BLaER1 treated with 17β-estradiol and CSF1 and Interleukin-3, amounts not matched to agents 10 nM and 100 nM (cell line): ENCODE data around the gene PRKCB.

ENCODE experiments used
- H3K27ac ChIP-seq, 11 experiments: shearing (Covaris generic); formaldehyde crosslinking; 2 replicates each; pipeline ENCODE4 v1.8.1; 2022
- H3K27me3 ChIP-seq, 11 experiments: shearing (Covaris generic); formaldehyde crosslinking; 2 replicates each; pipeline ENCODE4 v1.8.1; 2022
- H3K36me3 ChIP-seq, 11 experiments: shearing (Covaris generic); formaldehyde crosslinking; 2 replicates each; pipeline ENCODE4 v1.8.1; 2022
- H3K4me1 ChIP-seq, 10 experiments: shearing (Covaris generic); formaldehyde crosslinking; 2 replicates each; pipeline ENCODE4 v1.8.1; 2022
- H3K4me2 ChIP-seq, 11 experiments: shearing (Covaris generic); formaldehyde crosslinking; 2 replicates each; pipeline ENCODE4 v1.8.1; 2022
- H3K4me3 ChIP-seq, 10 experiments: shearing (Covaris generic); formaldehyde crosslinking; 2 replicates each; pipeline ENCODE4 v1.8.1; 2022
- H3K9ac ChIP-seq, 11 experiments: shearing (Covaris generic); formaldehyde crosslinking; 2 replicates each; pipeline ENCODE4 v1.8.1; 2022
- H3K9me3 ChIP-seq, 11 experiments: shearing (Covaris generic); formaldehyde crosslinking; replicated peaks in 1 of 11; 2 replicates each; pipeline ENCODE4 v1.8.1; 2022
- H4K20me1 ChIP-seq, 11 experiments: shearing (Covaris generic); formaldehyde crosslinking; 2 replicates each; pipeline ENCODE4 v1.8.1; 2022
- Cebpa-rat ChIP-seq, 11 experiments: shearing (Covaris generic); IDR thresholded peaks; 2 replicates each; pipeline ENCODE4 v1.8.1; 2022

Gene PRKCB

GRCh38 chr16:24206926-24207325, 371.1 kb downstream of the PRKCB start:
- no peak overlapping the region for H3K4me2 ChIP-seq

GRCh38 chr16:24208710-24209109, 372.9 kb downstream of the PRKCB start:
- Histone ChIP-seq H3K36me3 (peaks cover 0 to 95% (median 0%) of the 10 kb centered on the region in 11 experiments; a peak in 11 of 22 replicates), H3K4me1 (peaks cover 3 to 19% (median 10%) of the 10 kb centered on the region in 10 experiments; a peak in 16 of 20 replicates), H3K9ac (no peak overlapping the region), H3K4me3 (no peak overlapping the region), H3K27me3 (no peaks in the 10 kb centered on the region), H4K20me1 (peaks cover 0 to 14% (median 0%) of the 10 kb centered on the region in 11 experiments; a peak in 3 of 22 replicates), H3K9me3 (no peaks in the 10 kb centered on the region), H3K4me2 (no peak overlapping the region), H3K27ac (no peak overlapping the region)
- no peak for TF ChIP-seq Cebpa-rat (IDR thresholded peaks at IDR 0.05)

More at GRCh38 chr16:24206926-24207325, 371.1 kb downstream of the PRKCB start:
- Histone ChIP-seq H3K27me3 (no peaks in the 10 kb centered on the region), H3K27ac (no peak overlapping the region), H3K36me3 (peaks cover 0 to 93% (median 4%) of the 10 kb centered on the region in 11 experiments; a peak in 11 of 22 replicates), H3K4me3 (no peak overlapping the region), H3K9ac (no peak overlapping the region), H3K9me3 (no peaks in the 10 kb centered on the region), H4K20me1 (peaks cover 0 to 29% (median 0%) of the 10 kb centered on the region in 11 experiments; a peak in 4 of 22 replicates), H3K4me1 (peaks cover 8 to 23% (median 17%) of the 10 kb centered on the region in 10 experiments; a peak in 16 of 20 replicates)
- no peak for TF ChIP-seq Cebpa-rat (IDR thresholded peaks at IDR 0.05)

GRCh38 chr16:24214992-24215391, 379.2 kb downstream of the PRKCB start:
- Histone ChIP-seq H3K4me3 (no peak overlapping the region), H3K4me2 (no peak overlapping the region), H3K27me3 (no peaks in the 10 kb centered on the region), H3K27ac (no peak overlapping the region), H3K9ac (no peak overlapping the region), H4K20me1 (no peaks in the 10 kb centered on the region), H3K4me1 (no peaks in the 10 kb centered on the region), H3K9me3 (no peaks in the 10 kb centered on the region), H3K36me3 (peaks cover 0 to 95% (median 0%) of the 10 kb centered on the region in 11 experiments; a peak in 10 of 22 replicates)
- no peak for TF ChIP-seq Cebpa-rat (IDR thresholded peaks at IDR 0.05)

- no peaks in the 10 kb centered on the region for H3K9me3 ChIP-seq
- H3K27me3 ChIP-seq, result no peaks in the 10 kb centered on the region
- no peak overlapping the region for H3K4me2 ChIP-seq
- no peak overlapping the region for H3K9ac ChIP-seq
- no peaks in the 10 kb centered on the region for H3K4me1 ChIP-seq
- no peaks in the 10 kb centered on the region for H4K20me1 ChIP-seq
- no peak overlapping the region for H3K27ac ChIP-seq
- peaks cover 0 to 98% (median 0%) of the 10 kb centered on the region in 11 experiments; a peak in 10 of 22 replicates for H3K36me3 ChIP-seq
- TF ChIP-seq Cebpa-rat (IDR thresholded peaks at IDR 0.05), result no peak
- H3K4me3 ChIP-seq, result no peak overlapping the region
Measured at GRCh38 chr16:24216961-24217360, 381.2 kb downstream of the PRKCB start.

- Histone ChIP-seq H3K9ac (no peak overlapping the region), H4K20me1 (no peaks in the 10 kb centered on the region), H3K4me1 (no peaks in the 10 kb centered on the region), H3K27me3 (no peaks in the 10 kb centered on the region), H3K36me3 (peaks cover 0 to 98% (median 0%) of the 10 kb centered on the region in 11 experiments; a peak in 10 of 22 replicates), H3K4me3 (no peak overlapping the region), H3K4me2 (no peak overlapping the region), H3K27ac (no peak overlapping the region), H3K9me3 (no peaks in the 10 kb centered on the region)
- no peak for TF ChIP-seq Cebpa-rat (IDR thresholded peaks at IDR 0.05)
Measured at GRCh38 chr16:24217461-24217860, 381.7 kb downstream of the PRKCB start.

GRCh38 chr16:24218299-24218698, 382.5 kb downstream of the PRKCB start:
- TF ChIP-seq Cebpa-rat (IDR thresholded peaks at IDR 0.05), result no peak
- peaks cover 0 to 98% (median 0%) of the 10 kb centered on the region in 11 experiments; a peak in 10 of 22 replicates for H3K36me3 ChIP-seq
- H3K9me3 ChIP-seq, result no peaks in the 10 kb centered on the region
- no peaks in the 10 kb centered on the region for H3K4me1 ChIP-seq
- H3K4me3 ChIP-seq, result no peak overlapping the region
- no peak overlapping the region for H3K9ac ChIP-seq
- H3K4me2 ChIP-seq, result no peak overlapping the region
- no peaks in the 10 kb centered on the region for H4K20me1 ChIP-seq
- H3K27me3 ChIP-seq, result no peaks in the 10 kb centered on the region
- no peak overlapping the region for H3K27ac ChIP-seq

GRCh38 chr16:24221219-24221618, 385.4 kb downstream of the PRKCB start:
- Histone ChIP-seq H3K4me1 (no peaks in the 10 kb centered on the region), H3K4me3 (no peak overlapping the region), H3K27me3 (no peaks in the 10 kb centered on the region), H4K20me1 (no peaks in the 10 kb centered on the region), H3K36me3 (peaks cover 0 to 69% (median 0%) of the 10 kb centered on the region in 11 experiments; a peak in 7 of 22 replicates), H3K9me3 (no peaks in the 10 kb centered on the region), H3K27ac (no peak overlapping the region), H3K9ac (no peak overlapping the region), H3K4me2 (no peak overlapping the region)
- no peak for TF ChIP-seq Cebpa-rat (IDR thresholded peaks at IDR 0.05)

GRCh38 chr16:24228514-24228913, 392.7 kb downstream of the PRKCB start:
- H4K20me1 ChIP-seq, result no peaks in the 10 kb centered on the region

GRCh38 chr16:24232936-24233335, 397.2 kb downstream of the PRKCB start:
- Histone ChIP-seq H3K27me3 (no peaks in the 10 kb centered on the region), H3K4me2 (no peak overlapping the region), H3K36me3 (no peaks in the 10 kb centered on the region), H3K4me1 (no peaks in the 10 kb centered on the region), H3K27ac (no peak overlapping the region), H3K9me3 (peaks cover 4 to 17% (median 7%) of the 10 kb centered on the region in 11 experiments; a peak in 18 of 22 replicates), H3K9ac (no peak overlapping the region), H4K20me1 (no peaks in the 10 kb centered on the region), H3K4me3 (no peak overlapping the region)
- TF ChIP-seq Cebpa-rat (IDR thresholded peaks at IDR 0.05), result no peak

More at GRCh38 chr16:24228514-24228913, 392.7 kb downstream of the PRKCB start:
- TF ChIP-seq Cebpa-rat (IDR thresholded peaks at IDR 0.05), result no peak
- no peaks in the 10 kb centered on the region for H3K4me1 ChIP-seq
- no peaks in the 10 kb centered on the region; a peak in 1 of 22 replicates for H3K36me3 ChIP-seq
- H3K27ac ChIP-seq, result no peak overlapping the region
- H3K4me2 ChIP-seq, result no peak overlapping the region
- H3K9ac ChIP-seq, result no peak overlapping the region
- no peaks in the 10 kb centered on the region for H3K9me3 ChIP-seq
- H3K27me3 ChIP-seq, result no peaks in the 10 kb centered on the region
- H3K4me3 ChIP-seq, result no peak overlapping the region

- Histone ChIP-seq H3K36me3 (0 out of 22 replicates have a peak, but pooled peaks cover 0 to 3% (median 0%) of the 10 kb centered on the region in 11 experiments), H3K27ac (no peak overlapping the region), H3K4me2 (no peak overlapping the region), H3K4me3 (no peak overlapping the region), H3K9ac (no peak overlapping the region), H3K4me1 (no peaks in the 10 kb centered on the region), H3K9me3 (peaks cover 19 to 35% (median 23%) of the 10 kb centered on the region in 11 experiments), H3K27me3 (no peaks in the 10 kb centered on the region), H4K20me1 (no peaks in the 10 kb centered on the region)
- no peak for TF ChIP-seq Cebpa-rat (IDR thresholded peaks at IDR 0.05)
Measured at GRCh38 chr16:24234737-24235136, 399.0 kb downstream of the PRKCB start.
